NCI-H2227 treated with DMSO at 0.1 percent for 48 hours (cell line): Measurements from ENCODE around the gene ST6GALNAC3.
"Not testable (repeated sequence)": the region's sequence is repeated elsewhere in the genome, so short reads cannot be mapped to it uniquely, and the experiment has no call there.

Experiments
- DNase-seq: peaks from one replicate; lab custom pipeline; 2025; lab: John Stamatoyannopoulos, UW

ST6GALNAC3 gene

GRCh38 chr1:76191561-76191960 is 117.0 kb downstream of the ST6GALNAC3 start:
- DNase-seq: no peak

DNA sequence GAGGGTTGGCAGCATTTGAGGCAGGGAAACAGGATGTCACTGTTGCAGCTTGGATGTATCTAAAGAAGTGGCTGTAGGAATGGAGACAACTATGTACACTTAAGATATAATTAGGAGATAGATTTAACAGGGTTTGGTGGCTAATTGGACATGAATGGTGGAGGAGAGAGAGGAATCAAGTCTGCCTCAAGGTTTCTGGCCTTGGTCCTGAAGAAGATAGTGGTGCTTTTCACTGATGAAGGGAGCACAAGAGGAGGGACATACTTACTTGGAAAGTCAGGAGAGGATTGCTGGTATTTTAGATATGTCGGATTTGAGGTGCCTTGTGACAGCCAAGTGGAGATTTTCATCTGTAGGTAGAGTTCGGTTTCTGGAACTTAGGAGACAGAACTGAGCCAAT is 123.9 kb downstream of the ST6GALNAC3 start:
- no peak for DNase-seq

- DNase-seq: no peak
Measured at GRCh38 chr1:76202670-76203069, 128.1 kb downstream of the ST6GALNAC3 start.

GRCh38 chr1:76203127-76203526 is 128.6 kb downstream of the ST6GALNAC3 start:
- no peak for DNase-seq

GRCh38 chr1:76209238-76209637 is 134.7 kb downstream of the ST6GALNAC3 start:
- no peak for DNase-seq

GRCh38 chr1:76209648-76210047 is 135.1 kb downstream of the ST6GALNAC3 start:
- DNase-seq: no peak

DNA sequence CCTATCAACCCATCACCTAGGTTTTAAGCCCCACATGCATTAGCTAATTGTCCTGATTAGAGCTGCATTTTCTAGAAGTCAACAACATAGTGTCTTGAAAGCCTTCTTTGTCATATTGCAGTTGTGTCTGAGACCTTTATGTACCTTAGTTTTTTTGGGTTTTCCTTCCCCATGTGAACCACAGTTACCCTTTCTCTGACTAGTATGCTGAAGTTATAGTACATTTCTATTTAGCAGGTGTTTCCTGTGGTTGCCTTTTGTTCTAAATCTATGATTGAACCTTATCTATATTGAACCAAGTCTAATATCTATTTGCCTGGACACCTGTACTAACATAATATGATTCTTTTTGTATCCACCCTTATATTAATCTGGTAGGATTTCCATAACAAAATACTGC is 135.6 kb downstream of the ST6GALNAC3 start:
- no peak for DNase-seq

DNA sequence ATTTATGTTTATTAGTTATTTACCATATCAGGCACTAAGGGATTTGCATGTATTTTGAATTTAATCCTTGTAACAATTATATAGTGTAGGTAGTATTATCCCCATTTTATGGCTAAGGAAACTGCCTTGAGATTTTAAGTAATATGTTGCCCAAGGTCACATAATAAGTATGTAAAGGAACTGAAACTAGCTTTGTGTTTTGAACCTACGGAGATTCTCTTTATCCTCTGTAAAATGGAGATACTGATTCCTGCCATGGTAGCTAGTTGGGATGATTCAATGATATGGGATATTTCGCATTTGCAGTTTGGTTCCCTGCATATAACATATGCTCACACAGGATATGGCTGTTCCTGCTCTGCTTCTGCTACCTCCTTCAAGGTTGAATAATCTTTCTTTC is 144.3 kb downstream of the ST6GALNAC3 start:
- DNase-seq: no peak

GRCh38 chr1:76219366-76219818 is 144.8 kb downstream of the ST6GALNAC3 start:
- DNase-seq: no peak

GRCh38 chr1:76224752-76225151 is 150.2 kb downstream of the ST6GALNAC3 start:
- DNase-seq: no peak

- no peak for DNase-seq
Measured at GRCh38 chr1:76225526-76225925, 151.0 kb downstream of the ST6GALNAC3 start.

DNA sequence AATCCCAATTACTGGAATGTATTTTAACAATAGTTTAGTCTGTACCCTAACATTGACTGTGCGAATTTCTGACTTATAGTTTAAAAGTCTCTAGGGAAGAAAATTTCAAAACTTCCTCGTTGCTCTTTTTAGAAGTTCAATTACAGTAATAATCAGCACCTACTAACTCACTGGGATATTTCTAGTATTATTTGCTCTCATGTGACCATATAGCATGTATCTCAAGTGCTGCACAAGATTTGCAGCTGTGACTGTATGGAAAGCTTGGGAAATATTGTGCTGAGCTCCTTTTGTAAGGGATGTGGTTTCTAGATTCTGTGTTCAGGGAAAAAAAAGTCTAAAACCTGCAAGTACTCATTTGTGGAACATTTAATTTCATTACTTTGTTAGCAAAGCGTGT is 153.1 kb downstream of the ST6GALNAC3 start:
- DNase-seq: no peak

- no peak for DNase-seq
Measured at GRCh38 chr1:76229279-76230005, 154.9 kb downstream of the ST6GALNAC3 start.

DNA sequence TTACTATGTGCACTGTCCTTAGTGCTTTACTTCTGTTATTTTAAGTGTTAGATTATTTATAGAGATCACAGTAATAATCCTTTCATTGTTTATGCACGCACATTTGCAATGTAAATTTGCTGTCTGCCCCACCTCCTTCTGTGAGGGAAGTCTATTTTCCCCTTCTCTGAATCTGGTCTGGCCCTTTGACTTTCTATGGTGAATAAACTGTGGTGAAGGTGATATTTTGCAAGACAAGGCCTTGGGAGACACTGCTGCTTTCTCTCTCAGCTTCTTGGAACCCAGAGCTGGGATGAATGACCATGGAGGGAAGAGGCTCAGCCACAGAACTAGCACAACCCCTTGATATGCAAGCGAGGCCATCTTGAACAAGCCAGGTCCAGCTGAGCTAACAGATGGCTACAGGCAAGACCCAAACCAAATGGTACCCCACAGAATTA is 156.3 kb downstream of the ST6GALNAC3 start:
- DNase-seq: no peak

DNA sequence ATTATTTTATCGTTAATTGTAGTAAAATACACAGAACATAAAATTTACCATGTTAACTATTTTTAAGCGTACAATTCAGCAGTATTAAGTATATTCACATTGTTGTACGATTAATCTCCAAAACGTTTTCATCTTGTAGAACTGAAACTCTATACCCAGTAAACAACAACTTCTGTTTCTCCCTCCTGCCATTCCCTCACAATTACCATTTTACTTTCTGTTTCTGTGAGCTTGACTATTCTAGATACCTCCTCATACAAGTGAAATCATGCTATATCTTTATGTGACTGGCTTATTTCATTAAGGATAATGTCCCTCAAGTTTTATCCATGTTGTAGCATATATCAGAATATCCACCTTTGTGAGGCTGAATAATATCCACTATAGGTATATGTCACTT is 156.8 kb downstream of the ST6GALNAC3 start:
- DNase-seq: no peak

DNA sequence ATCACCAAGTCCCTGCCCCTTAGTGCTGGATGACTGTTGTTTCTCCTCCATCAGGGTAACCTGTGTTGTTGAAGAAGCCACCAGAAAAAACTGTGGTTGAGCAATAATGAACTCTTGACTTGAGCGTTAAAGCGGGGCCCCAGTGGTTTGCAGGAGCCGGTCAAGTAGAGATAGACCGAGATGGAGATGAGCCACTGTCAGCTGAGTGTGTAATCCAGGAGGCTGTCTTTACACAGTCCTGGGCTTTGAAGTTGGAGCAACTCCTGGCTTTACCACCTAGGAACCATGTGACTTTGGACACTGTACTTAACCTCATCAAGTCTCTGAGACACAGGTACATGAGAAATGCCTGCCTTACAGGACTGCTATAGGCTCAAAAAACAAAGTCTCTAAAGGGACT is 158.1 kb downstream of the ST6GALNAC3 start:
- DNase-seq: no peak

GRCh38 chr1:76234061-76234460 is 159.5 kb downstream of the ST6GALNAC3 start:
- no peak for DNase-seq

GRCh38 chr1:76237211-76237610 is 162.7 kb downstream of the ST6GALNAC3 start:
- DNase-seq: no peak

DNA sequence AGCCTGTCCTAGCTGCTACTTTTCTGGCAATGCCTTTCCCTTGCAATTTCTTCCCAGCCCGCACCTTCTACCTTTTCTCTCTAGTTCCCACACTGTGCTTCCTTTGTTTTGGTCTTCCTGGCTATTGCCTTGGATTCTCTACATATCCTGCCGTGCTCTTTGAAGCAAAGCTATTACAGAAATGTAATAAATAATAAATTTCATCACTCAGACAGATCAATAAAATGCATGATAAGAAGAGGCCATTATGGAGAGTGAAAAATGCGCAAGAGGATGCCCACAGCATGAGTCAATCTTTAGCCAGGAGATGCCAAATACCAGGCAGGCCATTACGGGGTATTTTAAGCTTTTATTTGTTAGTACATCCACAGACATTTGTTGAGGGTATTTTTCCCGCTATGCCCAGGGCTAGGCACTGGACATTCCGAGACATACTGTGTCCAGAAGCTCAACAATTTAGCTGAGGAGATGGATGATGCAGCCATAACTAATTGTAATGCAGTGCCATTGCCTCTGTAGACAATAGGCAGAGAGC is 163.6 kb downstream of the ST6GALNAC3 start:
- no peak for DNase-seq

DNA sequence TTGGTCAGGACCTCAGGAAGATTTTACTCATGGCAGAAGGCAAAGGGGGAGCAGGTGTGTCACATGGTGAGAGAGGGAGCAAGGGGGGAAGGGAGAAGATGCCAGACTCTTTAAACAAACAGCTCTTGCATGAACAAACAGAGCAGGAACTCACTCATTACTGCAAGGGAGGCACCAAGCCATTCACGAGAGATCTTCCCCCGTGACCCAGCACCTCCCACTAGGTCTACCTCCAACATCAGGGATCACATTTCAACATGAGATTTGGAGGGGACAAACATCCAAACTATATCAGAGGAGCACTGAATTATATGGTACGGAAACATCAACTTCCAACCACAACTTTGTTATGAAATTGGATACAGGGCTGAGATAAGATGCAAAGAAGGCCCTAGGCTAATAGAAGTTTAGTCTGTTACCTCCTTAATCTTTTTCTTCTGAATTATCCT is 164.9 kb downstream of the ST6GALNAC3 start:
- DNase-seq: peak; percentile 6

DNA sequence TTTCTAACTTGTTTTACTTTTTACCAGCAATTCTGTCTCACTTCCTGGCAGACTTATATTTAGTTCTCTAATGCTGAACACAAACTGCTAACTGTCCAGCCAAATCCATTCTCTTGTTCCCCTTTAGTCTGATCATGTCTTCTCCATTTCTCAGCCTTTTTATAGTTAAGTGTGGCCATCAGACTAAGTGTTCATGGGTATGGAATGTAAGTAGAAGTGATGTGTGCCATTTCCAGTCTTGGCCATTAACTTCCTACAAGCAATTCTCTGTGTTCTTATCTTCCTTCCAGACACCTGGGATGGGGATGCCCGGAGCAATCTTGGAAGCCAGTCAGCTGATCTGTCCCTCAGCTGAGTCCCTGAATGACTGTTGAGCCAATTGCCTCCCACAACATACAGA is 165.8 kb downstream of the ST6GALNAC3 start:
- DNase-seq: no peak

DNA sequence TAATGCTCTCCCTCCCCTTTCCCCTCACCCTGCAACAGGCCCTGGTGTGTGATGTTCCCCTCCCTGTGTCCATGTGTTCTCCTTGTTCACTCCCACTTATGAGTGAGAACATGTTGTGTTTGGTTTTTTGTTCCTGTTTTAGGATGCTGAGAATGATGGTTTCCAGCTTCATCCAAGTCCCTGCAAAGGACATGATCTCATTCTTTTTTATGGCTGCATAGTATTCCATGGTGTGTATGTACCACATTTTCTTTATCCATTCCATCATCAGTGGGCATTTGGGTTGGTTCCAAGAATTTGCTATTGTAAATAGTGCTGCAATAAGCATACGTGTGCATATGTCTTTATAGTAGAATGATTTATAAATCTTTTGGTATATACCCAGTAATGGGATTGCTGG is 168.0 kb downstream of the ST6GALNAC3 start:
- not testable (repeated sequence) for DNase-seq

GRCh38 chr1:76247261-76247852 is 172.8 kb downstream of the ST6GALNAC3 start:
- no peak for DNase-seq
